SK-N-MC (cell line): Measurements from ENCODE around the gene POLG.

Source experiments
- EZH2 ChIP-seq: fragments of 200-600 bp; sonication (generic); IDR thresholded peaks from one replicate; pipeline ENCODE4 v1.6.1; 2017; ENCODE audit warnings: antibody characterized with exemption
- FOXP2 ChIP-seq: optimal IDR thresholded peaks from 2 replicates; pipeline ENCODE3; 2011; ENCODE audit warnings: mild to moderate bottlenecking, moderate library complexity; ENCODE audit not compliant: insufficient read depth; ENCODE audit errors: extremely low read length, control extremely low read depth
- POLR2AphosphoS5 ChIP-seq: IDR thresholded peaks from 2 replicates; pipeline ENCODE4 v1.6.1; 2012; ENCODE audit warnings: mild to moderate bottlenecking, low read depth, low read length, borderline replicate concordance

DNA sequence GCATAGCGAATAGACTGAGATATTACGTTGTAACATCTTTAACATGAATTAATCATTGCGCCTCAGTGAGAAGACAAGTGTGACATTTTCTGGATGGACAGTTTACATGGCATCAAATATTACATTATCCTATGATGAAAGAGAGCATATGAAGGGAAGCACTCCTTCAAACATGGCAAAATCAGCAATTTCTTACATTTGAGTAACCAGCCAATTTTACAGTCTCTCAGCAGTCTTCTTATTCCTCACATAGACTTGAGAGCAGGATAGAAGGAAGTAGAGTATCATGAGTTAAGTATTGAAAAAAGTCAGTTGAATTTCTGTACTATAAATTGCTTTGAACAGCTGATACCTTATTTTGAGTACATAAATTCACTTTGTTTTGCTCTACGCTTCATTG, 52.0 kb downstream of the POLG start:
- no peak for TF ChIP-seq EZH2
- no peak for TF ChIP-seq POLR2AphosphoS5
- TF ChIP-seq FOXP2 = no peak
